Mesendoderm (in vitro differentiated cells): ENCODE results near the gene PHF14.

Source experiments
- DNase-seq: peaks from one replicate; pipeline ENCODE4 v3.0.0; 2013
- H2AK5ac ChIP-seq: 2 replicates; pipeline ENCODE4 v1.6.1; 2013; ENCODE audit warnings: low read length, inconsistent platforms
- H2BK120ac ChIP-seq: 2 replicates; pipeline ENCODE4 v1.6.1; 2013; ENCODE audit warnings: low read depth, mild to moderate bottlenecking, low read length, moderate library complexity, mixed read lengths
- H2BK15ac ChIP-seq: replicated peaks from 2 replicates; pipeline ENCODE4 v1.6.1; 2013; ENCODE audit warnings: low read depth, mild to moderate bottlenecking, moderate library complexity
- H2BK5ac ChIP-seq: 2 replicates; pipeline ENCODE4 v1.6.1; 2013; ENCODE audit warnings: low read length, inconsistent platforms
- H3K18ac ChIP-seq: 2 replicates; pipeline ENCODE4 v1.6.1; 2013; ENCODE audit warnings: mild to moderate bottlenecking, low read length, mixed read lengths
- H3K23ac ChIP-seq: one replicate; pipeline ENCODE4 v1.6.1; 2013; ENCODE audit warnings: low read length
- H3K27ac ChIP-seq: 2 replicates; pipeline ENCODE4 v1.5.1; 2013; ENCODE audit warnings: low read depth, mild to moderate bottlenecking, inconsistent platforms, low read length, moderate library complexity
- H3K27me3 ChIP-seq: 2 replicates; pipeline ENCODE4 v1.6.1; 2013; ENCODE audit warnings: low read length, control low read depth, mild to moderate bottlenecking, inconsistent platforms; ENCODE audit not compliant: insufficient read depth, poor library complexity
- H3K36me3 ChIP-seq: 2 replicates; pipeline ENCODE4 v1.6.1; 2013; ENCODE audit warnings: low read length, inconsistent platforms; ENCODE audit not compliant: control insufficient read depth, insufficient read depth
- H3K4ac ChIP-seq: one replicate; pipeline ENCODE4 v1.6.1; 2013; ENCODE audit warnings: low read depth, mild to moderate bottlenecking, low read length, moderate library complexity
- H3K4me1 ChIP-seq: 2 replicates; pipeline ENCODE4 v1.6.1; 2013; ENCODE audit warnings: low read depth, low read length, inconsistent platforms; ENCODE audit not compliant: control insufficient read depth
- H3K4me2 ChIP-seq: 2 replicates; pipeline ENCODE4 v1.6.1; 2013; ENCODE audit warnings: low read length
- H3K4me3 ChIP-seq: 2 replicates; pipeline ENCODE4 v1.5.1; 2013; ENCODE audit warnings: mild to moderate bottlenecking, low read length
- H3K56ac ChIP-seq: one replicate; pipeline ENCODE4 v1.6.1; 2013; ENCODE audit warnings: low read length
- H3K79me1 ChIP-seq: 2 replicates; pipeline ENCODE4 v1.6.1; 2013; ENCODE audit warnings: low read length, inconsistent platforms
- H3K79me2 ChIP-seq: 2 replicates; pipeline ENCODE4 v1.6.1; 2013; ENCODE audit warnings: mild to moderate bottlenecking, low read length; ENCODE audit not compliant: control insufficient read depth, insufficient read depth
- H3K9ac ChIP-seq: 2 replicates; pipeline ENCODE4 v1.6.1; 2013; ENCODE audit warnings: low read length, inconsistent platforms
- H4K5ac ChIP-seq: one replicate; pipeline ENCODE4 v1.6.1; 2013; ENCODE audit warnings: low read length
- H4K8ac ChIP-seq: one replicate; pipeline ENCODE4 v1.6.1; 2013; ENCODE audit warnings: low read depth, mild to moderate bottlenecking, control low read depth, low read length, moderate library complexity
- WGBS: extraction: QIAGEN DNeasy Blood & Tissue Kit; methylation state at CpG from one replicate; pipeline ENCODE4 v1.1.7; 2013; ENCODE audit warnings: low lambda C conversion rate, missing lambda C conversion rate; ENCODE audit not compliant: insufficient coverage; ENCODE audit errors: extremely low coverage; 5-methylcytosine and 5-hydroxymethylcytosine counted together

The PHF14 gene

DNA sequence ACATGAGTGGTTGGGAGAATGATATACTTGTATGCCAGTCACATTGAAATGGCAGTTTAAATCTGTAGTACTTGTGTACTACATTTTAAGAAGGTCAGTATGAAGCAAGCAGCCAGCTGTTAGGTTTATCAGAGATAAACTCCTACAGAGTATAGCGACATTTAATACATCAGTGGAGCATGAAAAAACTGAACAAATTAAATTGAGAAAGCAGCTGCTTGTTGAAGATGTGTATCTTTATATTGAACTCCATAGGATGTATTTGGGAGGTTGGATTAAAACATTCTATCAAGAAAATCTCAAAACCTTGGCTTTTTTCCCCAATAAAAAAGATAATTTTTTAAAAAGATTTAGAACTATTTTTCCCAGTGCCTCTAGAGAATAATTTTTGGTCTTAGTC is 47.8 kb downstream of the PHF14 start:
- H3K4ac ChIP-seq, result no peak overlapping the region
- no peak for DNase-seq
- H3K79me1 ChIP-seq, result peaks cover 2% of the 10 kb centered on the region
- H2BK5ac ChIP-seq, result no peak overlapping the region
- H3K56ac ChIP-seq, result no peak overlapping the region
- H3K23ac ChIP-seq, result no peak overlapping the region
- no peaks in the 10 kb centered on the region for H3K27me3 ChIP-seq
- H3K9ac ChIP-seq, result no peak overlapping the region
- H3K18ac ChIP-seq, result no peak overlapping the region
- H3K4me3 ChIP-seq, result no peak overlapping the region
- no peak overlapping the region for H4K8ac ChIP-seq
- H3K4me2 ChIP-seq, result no peak overlapping the region
- H3K36me3 ChIP-seq, result no peaks in the 10 kb centered on the region
- no peak overlapping the region for H2BK120ac ChIP-seq
- H3K4me1 ChIP-seq, result no peaks in the 10 kb centered on the region
- H3K79me2 ChIP-seq, result peaks cover 3% of the 10 kb centered on the region
- no peak overlapping the region for H4K5ac ChIP-seq
- H2BK15ac ChIP-seq, result no peak overlapping the region
- no CpG with 5 or more reads among the region's 1 CpG for whole genome bisulfite sequencing
- H2AK5ac ChIP-seq, result no peak overlapping the region
- no peak overlapping the region for H3K27ac ChIP-seq

DNA sequence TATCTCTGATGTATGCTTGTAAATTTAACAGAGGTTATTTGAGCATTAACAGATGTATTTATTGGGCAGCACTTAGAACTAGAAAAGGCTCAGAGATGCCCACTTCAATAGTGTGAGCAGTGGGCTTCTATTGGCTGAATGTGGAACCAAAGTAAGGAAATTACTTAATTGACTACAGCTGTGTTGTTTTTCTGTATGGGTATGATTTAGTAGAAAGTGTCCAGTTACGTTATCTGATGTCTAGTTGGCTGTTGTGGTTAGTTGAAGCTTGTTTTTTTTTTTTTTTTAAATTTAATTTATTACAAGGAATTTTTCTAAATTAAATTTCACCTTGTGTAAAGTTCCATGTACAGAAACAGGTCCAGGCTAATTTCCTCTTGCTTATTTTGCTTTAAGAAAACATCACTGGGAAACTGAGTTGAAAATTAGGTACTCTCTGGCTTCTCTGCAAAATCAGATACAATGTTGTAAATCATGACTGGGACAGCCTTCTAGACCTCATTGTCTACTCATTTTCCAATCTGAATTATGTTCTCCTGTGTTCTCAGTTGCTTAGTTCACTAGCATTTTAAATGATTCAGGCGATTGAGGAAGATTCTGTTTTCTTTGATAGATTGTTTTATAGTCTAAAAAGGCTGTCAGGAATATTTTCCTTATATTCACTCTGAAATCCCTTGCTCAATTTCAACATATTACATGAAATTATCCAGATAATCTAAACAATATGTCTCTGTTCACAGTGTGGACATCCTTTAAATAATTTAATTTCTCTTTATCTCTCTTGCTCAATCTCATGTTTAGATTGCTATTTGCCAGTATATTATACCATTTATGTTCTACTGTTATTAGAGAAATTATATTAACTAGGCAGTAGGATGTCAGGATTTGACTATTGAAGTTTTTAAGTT is 53.0 kb downstream of the PHF14 start:
- no peak overlapping the region for H2BK5ac ChIP-seq
- H3K23ac ChIP-seq, result no peak overlapping the region
- H3K27ac ChIP-seq, result no peak overlapping the region
- no peaks in the 10 kb centered on the region for H3K27me3 ChIP-seq
- H3K79me2 ChIP-seq, result no peaks in the 10 kb centered on the region
- H3K36me3 ChIP-seq, result no peaks in the 10 kb centered on the region
- H4K5ac ChIP-seq, result no peak overlapping the region
- H3K4me2 ChIP-seq, result no peak overlapping the region
- H3K79me1 ChIP-seq, result no peaks in the 10 kb centered on the region
- H3K4me1 ChIP-seq, result no peaks in the 10 kb centered on the region
- no peak overlapping the region for H4K8ac ChIP-seq
- no peak overlapping the region for H3K4ac ChIP-seq
- H3K9ac ChIP-seq, result no peak overlapping the region
- no peak overlapping the region for H3K4me3 ChIP-seq
- no peak overlapping the region for H3K18ac ChIP-seq
- no peak overlapping the region for H3K56ac ChIP-seq
- H2BK15ac ChIP-seq, result no peak overlapping the region
- no CpG with 5 or more reads among the region's 2 CpGs for WGBS
- no peak for DNase-seq
- H2AK5ac ChIP-seq, result no peak overlapping the region
- H2BK120ac ChIP-seq, result no peak overlapping the region

DNA sequence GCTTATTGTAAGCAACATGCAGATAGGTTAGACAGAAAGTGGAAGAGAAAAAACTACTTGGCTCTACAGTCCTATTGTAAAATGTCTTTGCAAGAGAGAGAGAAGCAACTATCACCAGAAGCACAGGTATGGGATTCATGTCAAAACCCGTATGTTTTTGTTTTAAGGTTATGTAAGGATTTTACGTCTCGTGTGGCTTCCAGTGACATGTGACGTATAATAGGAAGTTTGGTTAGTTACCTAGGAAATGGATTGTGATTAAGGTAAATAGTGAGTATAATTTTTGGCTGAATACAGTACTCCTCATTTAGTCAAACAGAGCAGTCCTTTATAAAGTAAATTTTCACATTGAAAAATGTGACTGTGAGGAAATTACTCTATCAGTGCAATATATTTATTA is 62.0 kb downstream of the PHF14 start:
- H3K27me3 ChIP-seq, result no peaks in the 10 kb centered on the region
- H3K9ac ChIP-seq, result no peak overlapping the region
- H3K18ac ChIP-seq, result no peak overlapping the region
- no peak overlapping the region for H2BK120ac ChIP-seq
- H3K4me1 ChIP-seq, result no peaks in the 10 kb centered on the region
- H3K23ac ChIP-seq, result no peak overlapping the region
- H2BK15ac ChIP-seq, result no peak overlapping the region
- no peak overlapping the region for H2BK5ac ChIP-seq
- no peak overlapping the region for H3K27ac ChIP-seq
- H3K4me2 ChIP-seq, result no peak overlapping the region
- no peak overlapping the region for H3K56ac ChIP-seq
- H4K5ac ChIP-seq, result no peak overlapping the region
- whole genome bisulfite sequencing, result 100% methylated on average over 3 of the region's 4 CpGs
- DNase-seq, result no peak
- no peaks in the 10 kb centered on the region for H3K79me1 ChIP-seq
- no peak overlapping the region for H4K8ac ChIP-seq
- peaks cover 2% of the 10 kb centered on the region for H3K36me3 ChIP-seq
- no peaks in the 10 kb centered on the region for H3K79me2 ChIP-seq
- H2AK5ac ChIP-seq, result no peak overlapping the region
- no peak overlapping the region for H3K4ac ChIP-seq
- H3K4me3 ChIP-seq, result no peak overlapping the region

DNA sequence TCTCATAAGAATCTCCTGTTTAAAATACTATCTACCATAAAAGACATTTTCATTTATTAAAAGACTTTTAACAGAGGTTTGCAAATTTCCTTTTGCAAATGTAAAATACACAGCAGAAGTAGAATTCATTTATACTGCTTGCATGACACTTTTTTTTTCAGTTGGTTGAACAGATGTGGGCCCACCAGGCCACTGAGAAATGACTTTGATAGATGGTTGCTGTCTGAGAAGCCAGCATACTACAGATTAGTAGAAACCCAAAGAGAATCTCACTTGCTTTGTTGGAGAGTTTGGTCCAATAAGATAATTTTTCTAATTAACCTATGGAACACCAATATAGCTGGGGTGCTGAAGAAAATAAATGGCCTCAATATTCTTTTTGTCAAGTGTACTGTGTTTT is 66.3 kb downstream of the PHF14 start:
- H3K23ac ChIP-seq, result no peak overlapping the region
- no peak overlapping the region for H3K27ac ChIP-seq
- H2BK15ac ChIP-seq, result no peak overlapping the region
- no peak overlapping the region for H3K4me2 ChIP-seq
- H2AK5ac ChIP-seq, result no peak overlapping the region
- H3K18ac ChIP-seq, result no peak overlapping the region
- DNase-seq, result no peak
- H3K56ac ChIP-seq, result no peak overlapping the region
- H3K4me1 ChIP-seq, result no peaks in the 10 kb centered on the region
- no peaks in the 10 kb centered on the region for H3K79me1 ChIP-seq
- H3K4ac ChIP-seq, result no peak overlapping the region
- no peak overlapping the region for H3K4me3 ChIP-seq
- H3K36me3 ChIP-seq, result peaks cover 2% of the 10 kb centered on the region
- H3K9ac ChIP-seq, result no peak overlapping the region
- no peaks in the 10 kb centered on the region for H3K27me3 ChIP-seq
- H4K5ac ChIP-seq, result no peak overlapping the region
- no peak overlapping the region for H2BK5ac ChIP-seq
- H4K8ac ChIP-seq, result no peak overlapping the region
- no peaks in the 10 kb centered on the region for H3K79me2 ChIP-seq
- H2BK120ac ChIP-seq, result no peak overlapping the region

DNA sequence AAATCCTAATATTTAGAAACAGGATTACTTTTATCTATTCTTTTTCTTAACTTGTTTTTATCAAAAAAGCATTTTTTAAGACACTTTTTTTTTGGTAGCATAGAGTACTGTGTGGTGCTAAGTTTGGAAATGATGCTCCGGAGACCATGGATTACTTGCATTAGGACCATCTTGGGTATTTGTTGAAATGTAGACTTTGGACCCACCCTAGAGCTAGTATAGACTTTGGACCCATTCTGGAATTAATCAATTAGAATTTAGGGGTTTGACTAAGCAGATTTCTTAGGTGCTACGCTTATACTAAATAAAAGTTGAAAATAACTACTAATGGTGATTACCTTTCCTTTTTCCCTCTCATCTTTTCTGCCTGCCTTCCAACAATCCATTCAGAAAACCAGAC is 80.4 kb downstream of the PHF14 start:
- Histone ChIP-seq H3K9ac (no peak overlapping the region), H3K4me1 (no peaks in the 10 kb centered on the region), H3K4ac (no peak overlapping the region), H3K27me3 (no peaks in the 10 kb centered on the region), H2BK15ac (no peak overlapping the region), H4K8ac (no peak overlapping the region), H4K5ac (no peak overlapping the region), H3K79me1 (no peaks in the 10 kb centered on the region), H2AK5ac (no peak overlapping the region), H2BK5ac (no peak overlapping the region), H3K36me3 (no peaks in the 10 kb centered on the region), H3K27ac (no peak overlapping the region), H3K4me3 (no peak overlapping the region), H3K18ac (no peak overlapping the region), H3K56ac (no peak overlapping the region), H3K23ac (no peak overlapping the region), H2BK120ac (no peak overlapping the region), H3K79me2 (no peaks in the 10 kb centered on the region), H3K4me2 (no peak overlapping the region)
- WGBS, result no CpG with 5 or more reads among the region's 2 CpGs
- DNase-seq, result no peak

DNA sequence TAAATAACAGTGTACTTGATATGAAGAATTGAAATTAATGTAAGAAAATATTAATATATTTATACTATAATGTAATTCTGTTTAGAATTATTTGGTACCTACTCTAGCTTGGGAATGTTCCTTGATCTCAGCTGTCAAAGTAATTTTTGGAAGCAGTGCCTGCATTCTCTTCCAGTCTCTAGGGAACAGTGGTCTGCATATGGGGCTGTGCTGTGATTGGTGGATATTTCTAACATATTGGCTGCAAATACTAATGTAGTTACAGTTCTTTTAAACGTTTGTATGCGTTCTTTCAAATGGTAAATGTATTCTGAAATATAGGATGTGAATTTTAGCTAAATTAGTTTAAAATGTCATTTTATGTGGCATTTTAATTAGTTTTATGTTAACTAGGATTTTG is 87.2 kb downstream of the PHF14 start:
- H3K9ac ChIP-seq, result no peak overlapping the region
- H3K56ac ChIP-seq, result no peak overlapping the region
- no peak overlapping the region for H4K5ac ChIP-seq
- no peaks in the 10 kb centered on the region for H3K4me1 ChIP-seq
- no peak overlapping the region for H3K23ac ChIP-seq
- H3K27ac ChIP-seq, result no peak overlapping the region
- no peaks in the 10 kb centered on the region for H3K79me2 ChIP-seq
- no peaks in the 10 kb centered on the region for H3K36me3 ChIP-seq
- no peak overlapping the region for H4K8ac ChIP-seq
- no peaks in the 10 kb centered on the region for H3K79me1 ChIP-seq
- no peak overlapping the region for H3K4ac ChIP-seq
- no peak overlapping the region for H2AK5ac ChIP-seq
- DNase-seq, result no peak
- H2BK120ac ChIP-seq, result no peak overlapping the region
- no CpG with 5 or more reads among the region's 2 CpGs for WGBS
- H3K18ac ChIP-seq, result no peak overlapping the region
- no peaks in the 10 kb centered on the region for H3K27me3 ChIP-seq
- H3K4me3 ChIP-seq, result no peak overlapping the region
- H3K4me2 ChIP-seq, result no peak overlapping the region
- no peak overlapping the region for H2BK15ac ChIP-seq
- no peak overlapping the region for H2BK5ac ChIP-seq
